Kidney (tissue), 14 donors: Measurements from ENCODE around the gene AEN. TPM values are rescaled to one million over a fixed set of nuclear protein-coding genes. Genes with fewer than 3 reads are reported as not detected.

Experiments
- DNase-seq, 5 donors: peaks; one replicate each; pipeline ENCODE4 v3.0.0-alpha.2; 2013 to 2020
- FAIRE-seq: peaks from 2 replicates; lab custom pipeline; 2012; peaks lifted over from hg19 to GRCh38; lab: Jason Lieb, UNC
- H3K27ac ChIP-seq, 2 donors: one replicate each; pipeline ENCODE4 v1.7.0; 2013; ENCODE audit warnings: low read depth in 2 of 2, low read length in 2 of 2, inconsistent platforms in 1 of 2
- H3K27me3 ChIP-seq: one replicate; pipeline ENCODE4 v1.7.1; 2013; ENCODE audit warnings: low read length, inconsistent platforms; ENCODE audit not compliant: control insufficient read depth, insufficient read depth
- H3K36me3 ChIP-seq, 3 donors: one replicate each; pipeline versions ENCODE4 v1.7.0 to v1.7.1; 2013; ENCODE audit warnings: low read length in 3 of 3, control low read depth in 1 of 3, inconsistent platforms in 1 of 3; ENCODE audit not compliant: insufficient read depth in 3 of 3, control insufficient read depth in 2 of 3
- H3K4me1 ChIP-seq, 3 donors: one replicate each; pipeline versions ENCODE4 v1.7.0 to v1.7.1; 2013; ENCODE audit warnings: low read length in 3 of 3, inconsistent platforms in 1 of 3, low read depth in 1 of 3; ENCODE audit not compliant: control insufficient read depth in 2 of 3, insufficient read depth in 2 of 3
- H3K4me3 ChIP-seq, 3 donors: one replicate each; pipeline versions ENCODE4 v1.7.0 to v1.8.1; 2013; ENCODE audit warnings: low read length in 3 of 3, control low read depth in 1 of 3, inconsistent platforms in 1 of 3
- H3K9ac ChIP-seq, 3 donors: one replicate each; pipeline versions ENCODE4 v1.7.0 to v1.7.1; 2013; ENCODE audit warnings: low read length in 3 of 3, control low read depth in 1 of 3, inconsistent platforms in 1 of 3
- H3K9me3 ChIP-seq, 3 donors: one replicate each; pipeline versions ENCODE4 v1.7.0 to v1.7.1; 2013; ENCODE audit warnings: low read length in 3 of 3, control low read depth in 1 of 3, inconsistent platforms in 1 of 3; ENCODE audit not compliant: control insufficient read depth in 2 of 3, insufficient read depth in 1 of 3
- CTCF ChIP-seq: IDR thresholded peaks from 3 replicates; pipeline ENCODE4 v1.5.1; 2012; ENCODE audit warnings: mild to moderate bottlenecking, moderate library complexity, borderline replicate concordance; ENCODE audit not compliant: insufficient read depth; ENCODE audit errors: extremely low read depth
- intact Hi-C: fragments of 100-400 bp; cut with DNase I; formaldehyde crosslinking; loops from one replicate; pipeline ENCODE4 v1.11.1; 2022
- polyA plus RNA-seq: library from polyadenylated mRNA; stranded (reverse); fragments of 350-450 nt; fragmentation: Illumina TruSeq; extraction: RNeasy Lipid Tissue Mini Kit (QIAGEN cat#74804); gene quantifications from one replicate; pipeline ENCODE4 v1.2.3, GENCODE V29; 2014; ENCODE audit warnings: low read depth, low replicate concordance; ENCODE audit not compliant: insufficient read depth
- total RNA-seq: library from RNA; stranded (reverse); fragmentation: NEBNext Ultra II Directional; extraction: Animal tissue kit (Norgen Biotek cat#: 25700); gene quantifications from one replicate; pipeline ENCODE4 v1.2.1, GENCODE V29; 2021
- donor health status: control.
- donor health status: control.
- donor health status: control.
- donor health status: control.
- donor health status: control.
- donor health status: DM: yes; HTN: yes; CAD: no.
- donor health status: Normal renal cell carcinoma (clear cell type).

The AEN gene
- total and polyA plus RNA-seq, 2 donors from 2014 or later = 6.2 to 17.4 TPM

GRCh38 chr15:88637436-88637835, 16.3 kb downstream of the AEN start:
- Histone ChIP-seq H3K9ac (no peak overlapping the region), H3K36me3 (no peaks in the 10 kb centered on the region), H3K27ac (peak overlapping the region in 1 of 2 donors; percentile 88), H3K27me3 (no peaks in the 10 kb centered on the region), H3K4me3 (no peak overlapping the region), H3K4me1 (peaks cover 0 to 14% (median 13%) of the 10 kb centered on the region in 3 donors), H3K9me3 (no peaks in the 10 kb centered on the region)
- no peak for FAIRE-seq
- DNase-seq = no peak
- intact Hi-C loops = no loop called here
- TF ChIP-seq CTCF = no peak

- Histone ChIP-seq H3K27me3 (no peaks in the 10 kb centered on the region), H3K9me3 (no peaks in the 10 kb centered on the region), H3K4me1 (peaks cover 0 to 14% (median 13%) of the 10 kb centered on the region in 3 donors), H3K4me3 (peak overlapping the region in 1 of 3 donors; percentile 58), H3K9ac (peak overlapping the region in 2 of 3 donors; percentile 3 to 43), H3K27ac (peak overlapping the region; percentile 54 to 88), H3K36me3 (no peaks in the 10 kb centered on the region)
- TF ChIP-seq CTCF = no peak
- DNase-seq (peak in 2 of 5 donors; percentile 38 to 79), FAIRE-seq (no peak)
- intact Hi-C loops = no loop called here
Measured at GRCh38 chr15:88637841-88638625, 16.9 kb downstream of the AEN start.

GRCh38 chr15:88638626-88639372, 17.7 kb downstream of the AEN start, which contains the start of gene ISG20:
TSS of gene ISG20 (plus strand) at chr15:88639016. CDS start at chr15:88639367, 351 bp downstream.
- H3K27ac ChIP-seq = peak within 1 kb of the TSS; percentile 74 to 88
- intact Hi-C loops = no loop called here
- H3K4me3 ChIP-seq = peak within 1 kb of the TSS; percentile 12 to 58 (median 37)
- H3K9ac ChIP-seq = peak within 1 kb of the TSS in 2 of 3 donors; percentile 17 to 43
- H3K27me3 ChIP-seq = no peaks in the 10 kb centered on the region
- no peaks in the 10 kb centered on the region for H3K36me3 ChIP-seq
- TF ChIP-seq CTCF = peak; percentile 43
- H3K9me3 ChIP-seq = no peaks in the 10 kb centered on the region
- peaks cover 0 to 14% (median 13%) of the 10 kb centered on the region in 3 donors for H3K4me1 ChIP-seq
- FAIRE-seq (no peak), DNase-seq (peak; percentile 82 to 99 (median 88))
